GM12874 (cell line): ENCODE results near the gene ITGB2.

ENCODE experiments used
- TF ChIP-seq, protein P1 (sequence below): IDR thresholded peaks from 2 replicates; pipeline ENCODE4 v1.5.1; 2011; ENCODE audit warnings: low read depth, mild to moderate bottlenecking, control low read depth, low read length, moderate library complexity; ENCODE audit not compliant: insufficient read depth

Gene ITGB2

GRCh38 chr21:44940116-44940631 is 19.5 kb upstream of the ITGB2 start:
- TF ChIP-seq, protein P1, sequence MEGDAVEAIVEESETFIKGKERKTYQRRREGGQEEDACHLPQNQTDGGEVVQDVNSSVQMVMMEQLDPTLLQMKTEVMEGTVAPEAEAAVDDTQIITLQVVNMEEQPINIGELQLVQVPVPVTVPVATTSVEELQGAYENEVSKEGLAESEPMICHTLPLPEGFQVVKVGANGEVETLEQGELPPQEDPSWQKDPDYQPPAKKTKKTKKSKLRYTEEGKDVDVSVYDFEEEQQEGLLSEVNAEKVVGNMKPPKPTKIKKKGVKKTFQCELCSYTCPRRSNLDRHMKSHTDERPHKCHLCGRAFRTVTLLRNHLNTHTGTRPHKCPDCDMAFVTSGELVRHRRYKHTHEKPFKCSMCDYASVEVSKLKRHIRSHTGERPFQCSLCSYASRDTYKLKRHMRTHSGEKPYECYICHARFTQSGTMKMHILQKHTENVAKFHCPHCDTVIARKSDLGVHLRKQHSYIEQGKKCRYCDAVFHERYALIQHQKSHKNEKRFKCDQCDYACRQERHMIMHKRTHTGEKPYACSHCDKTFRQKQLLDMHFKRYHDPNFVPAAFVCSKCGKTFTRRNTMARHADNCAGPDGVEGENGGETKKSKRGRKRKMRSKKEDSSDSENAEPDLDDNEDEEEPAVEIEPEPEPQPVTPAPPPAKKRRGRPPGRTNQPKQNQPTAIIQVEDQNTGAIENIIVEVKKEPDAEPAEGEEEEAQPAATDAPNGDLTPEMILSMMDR: no peak

DNA sequence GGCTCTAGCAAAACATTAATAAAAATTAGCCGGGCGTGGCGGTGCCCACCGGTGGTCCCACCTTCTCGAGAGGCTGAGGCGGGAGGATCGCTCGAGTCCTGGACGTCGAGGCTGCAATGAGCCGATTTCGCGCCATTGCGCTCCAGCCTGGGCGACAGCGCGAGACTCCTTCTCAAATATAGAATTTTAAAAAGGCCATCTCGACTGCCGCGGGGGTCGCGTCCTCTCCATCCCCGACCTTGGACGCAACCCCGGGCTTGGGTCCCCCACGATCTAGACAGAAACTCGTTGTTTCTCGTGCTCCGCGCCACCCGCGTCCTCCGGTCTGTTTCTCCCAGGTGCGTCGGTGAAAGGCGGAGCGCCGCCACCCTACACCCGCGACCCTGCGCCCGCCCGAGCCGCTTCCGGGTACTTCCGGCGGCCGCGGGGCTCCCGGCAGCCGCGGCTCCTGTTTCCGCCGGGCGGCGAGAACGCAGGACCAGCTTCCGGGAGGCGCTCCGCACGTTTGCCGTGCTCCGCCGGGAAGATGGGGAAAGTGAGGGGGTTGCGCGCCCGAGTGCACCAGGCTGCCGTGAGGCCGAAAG is 18.9 kb upstream of the ITGB2 start, which contains the start of gene SLX9:
TSS of gene SLX9 (plus strand) at position 498 of the 584 bp plus-strand sequence. CDS start at position 527, 29 bp downstream.
- TF ChIP-seq, protein P1: no peak

DNA sequence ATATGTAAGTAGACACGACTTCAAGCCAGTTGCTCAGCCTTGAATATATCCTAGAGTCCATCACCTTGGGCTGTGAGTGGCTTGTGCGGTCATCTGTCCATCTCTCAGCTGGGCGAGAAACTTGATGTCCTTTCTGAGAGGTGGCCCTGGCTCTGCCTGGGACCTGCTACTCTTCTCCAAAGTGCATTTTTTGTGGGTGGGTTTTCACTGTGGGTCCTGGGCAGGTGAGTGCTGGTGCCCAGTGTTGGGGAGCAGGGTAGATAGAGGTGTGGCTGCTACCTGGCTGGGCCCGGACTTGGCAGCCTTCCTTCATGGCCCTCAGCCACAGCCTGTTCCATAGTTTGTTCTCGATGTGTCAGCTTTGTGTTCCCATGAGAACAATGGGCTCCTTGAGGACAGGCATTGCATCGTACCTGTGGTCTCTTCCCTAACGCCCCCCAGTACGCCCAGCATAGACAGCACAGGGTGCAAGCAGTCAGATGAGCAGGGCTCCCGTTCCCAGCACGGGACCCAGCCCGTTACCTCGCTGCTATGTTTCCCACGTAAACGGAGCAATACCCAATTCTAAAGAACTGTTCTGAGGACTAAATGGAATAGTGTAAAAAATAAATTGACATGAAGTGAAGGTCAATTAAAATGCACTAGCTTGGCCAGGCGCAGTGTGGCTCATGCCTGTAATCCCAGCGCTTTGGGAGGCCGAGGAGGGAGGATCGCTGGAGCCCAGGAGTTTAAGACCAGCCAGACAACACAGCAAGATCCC is 18.3 kb upstream of the ITGB2 start:
- TF ChIP-seq, protein P1: no peak

DNA sequence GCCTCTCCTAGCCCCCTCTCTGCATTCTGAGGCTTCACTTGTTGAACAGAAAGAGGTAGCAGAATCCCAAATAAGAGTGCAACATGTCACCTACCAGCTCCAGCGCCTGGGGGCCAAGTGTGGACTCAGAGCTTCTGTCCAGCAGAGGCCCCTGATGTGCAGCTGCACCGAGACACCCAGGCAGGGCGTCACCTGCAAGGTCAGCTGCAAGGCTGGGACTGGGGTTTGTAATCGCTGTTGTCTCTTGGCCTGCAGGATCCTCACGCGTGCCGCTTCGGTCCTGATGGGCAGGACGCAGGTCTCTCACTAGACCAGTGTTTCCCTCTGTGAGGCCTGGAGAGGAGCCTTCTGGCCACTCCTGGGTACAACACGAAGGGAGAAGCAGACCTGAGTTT is 14.8 kb upstream of the ITGB2 start:
- TF ChIP-seq, protein P1: no peak

DNA sequence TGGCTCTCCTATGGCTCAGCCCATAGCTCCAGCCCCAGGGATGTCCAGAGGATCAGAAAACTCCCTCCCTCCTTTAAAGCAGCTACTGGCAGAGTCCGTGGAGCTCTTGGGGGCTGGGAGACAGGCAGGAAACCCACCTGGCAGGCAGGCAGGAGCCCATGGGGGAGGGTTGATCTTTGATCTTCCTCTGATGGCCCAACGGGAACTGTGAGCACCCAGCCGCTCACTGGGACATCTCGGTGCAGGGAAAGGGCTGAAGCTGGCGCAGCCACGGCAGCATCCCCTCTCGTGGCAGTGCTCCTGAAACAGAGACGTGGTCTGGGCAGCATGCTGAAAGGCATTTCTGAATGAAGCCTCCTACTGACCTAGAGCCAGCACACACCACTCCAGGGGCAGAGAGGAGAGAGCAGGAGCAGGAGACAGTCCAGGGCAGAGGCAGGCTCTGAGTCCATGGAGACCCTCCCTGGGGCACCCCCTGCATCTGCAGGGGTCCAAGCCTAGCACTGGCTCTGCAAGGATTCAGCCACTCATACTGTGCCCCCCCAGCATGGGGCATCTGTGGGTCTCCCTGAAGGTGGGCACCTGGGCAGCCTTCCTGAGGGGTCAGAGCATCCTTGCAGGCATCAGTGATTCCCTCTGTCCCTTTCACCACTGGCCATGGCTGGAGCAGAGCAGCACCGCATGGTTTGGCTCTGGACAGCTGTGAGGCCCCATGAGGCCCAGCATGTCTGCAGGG is 14.3 kb upstream of the ITGB2 start:
- TF ChIP-seq, protein P1: no peak

DNA sequence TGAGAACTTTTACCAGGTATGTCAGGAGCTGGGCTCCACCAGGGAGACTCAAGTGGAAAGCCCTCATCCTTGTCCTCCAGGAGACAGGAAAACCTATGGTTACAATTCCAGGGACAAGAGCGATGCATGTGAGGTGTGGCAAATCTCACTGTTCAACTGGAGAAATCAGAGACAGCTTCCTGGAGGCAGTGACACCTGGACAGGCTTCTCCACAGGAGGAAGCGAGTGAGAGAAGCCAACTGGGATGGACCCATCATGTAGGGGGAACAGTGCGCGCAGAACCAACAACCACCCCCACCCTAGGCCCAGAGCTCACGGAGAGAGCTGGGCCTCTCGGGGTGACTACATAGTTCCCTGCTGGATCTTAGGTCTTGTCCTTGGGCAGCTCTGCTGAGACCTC is 13.6 kb upstream of the ITGB2 start:
- TF ChIP-seq, protein P1: no peak

GRCh38 chr21:44933918-44934260 is 13.2 kb upstream of the ITGB2 start:
- TF ChIP-seq, protein P1: no peak
